DOHH2 (cell line): ENCODE data around the gene MRTFB.

Source experiments
- H3F3A ChIP-seq: fragments of 200-600 bp; sonication (generic), shearing (Covaris generic); 2 replicates; pipeline ENCODE4 v1.6.0; 2016; ENCODE audit warnings: antibody characterized with exemption, mild to moderate bottlenecking; ENCODE audit not compliant: control insufficient read depth, insufficient read depth
- H3K27ac ChIP-seq: fragments of 200-600 bp; sonication (generic); 2 replicates; pipeline ENCODE4 v1.5.1; 2014; ENCODE audit warnings: low read depth, mild to moderate bottlenecking, low read length, moderate library complexity
- H3K27me3 ChIP-seq: fragments of 200-600 bp; sonication (generic); 2 replicates; pipeline ENCODE4 v1.6.1; 2014; ENCODE audit warnings: mild to moderate bottlenecking, low read length, mixed read lengths; ENCODE audit not compliant: control insufficient read depth
- H3K36me3 ChIP-seq: fragments of 200-600 bp; sonication (generic); 2 replicates; pipeline ENCODE4 v1.6.1; 2014; ENCODE audit warnings: mild to moderate bottlenecking, low read length, moderate library complexity, mixed read lengths; ENCODE audit not compliant: control insufficient read depth
- H3K4me1 ChIP-seq: fragments of 200-600 bp; sonication (generic); 2 replicates; pipeline ENCODE4 v1.6.1; 2014; ENCODE audit warnings: mild to moderate bottlenecking, low read length, mixed read lengths; ENCODE audit not compliant: control insufficient read depth
- H3K4me2 ChIP-seq: fragments of 200-600 bp; sonication (generic); 2 replicates; pipeline ENCODE4 v1.6.0; 2014; ENCODE audit warnings: mild to moderate bottlenecking, low read length, moderate library complexity
- H3K4me3 ChIP-seq: fragments of 200-600 bp; sonication (generic); 2 replicates; pipeline ENCODE4 v1.5.1; 2014; ENCODE audit warnings: mild to moderate bottlenecking, low read length, mixed read lengths
- H3K79me2 ChIP-seq: fragments of 200-600 bp; sonication (generic); 2 replicates; pipeline ENCODE4 v1.6.1; 2014; ENCODE audit warnings: mild to moderate bottlenecking, low read length, mixed read lengths; ENCODE audit not compliant: control insufficient read depth
- H3K9me2 ChIP-seq: fragments of 200-600 bp; sonication (generic); replicated peaks from 2 replicates; pipeline ENCODE4 v1.6.1; 2014; ENCODE audit warnings: mild to moderate bottlenecking, low read length, mixed read lengths; ENCODE audit not compliant: control insufficient read depth
- H3K9me3 ChIP-seq: fragments of 200-600 bp; sonication (generic); 2 replicates; pipeline ENCODE4 v1.6.1; 2014; ENCODE audit warnings: antibody characterized with exemption, low read length, mixed read lengths; ENCODE audit not compliant: control insufficient read depth, insufficient read depth
- H4K20me1 ChIP-seq: fragments of 200-600 bp; sonication (generic); 2 replicates; pipeline ENCODE4 v1.6.0; 2014; ENCODE audit warnings: low read depth, mild to moderate bottlenecking, antibody characterized with exemption, low read length, moderate library complexity; ENCODE audit not compliant: control insufficient read depth, insufficient read depth
- CTCF ChIP-seq: fragments of 200-600 bp; sonication (generic); IDR thresholded peaks from one replicate; pipeline ENCODE4 v1.5.1; 2014; ENCODE audit warnings: antibody characterized with exemption, mild to moderate bottlenecking, low read depth, low read length; ENCODE audit not compliant: poor library complexity, severe bottlenecking
- EZH2phosphoT487 ChIP-seq: fragments of 200-600 bp; sonication (generic); IDR thresholded peaks from 2 replicates; pipeline ENCODE4 v1.6.1; 2017; ENCODE audit warnings: borderline replicate concordance, mild to moderate bottlenecking, antibody characterized with exemption, low read length, moderate library complexity, mixed read lengths

MRTFB gene

GRCh38 chr16:14278749-14279148, 207.6 kb downstream of the MRTFB start:
- Histone ChIP-seq H3K4me1 (peaks cover 12% of the 10 kb centered on the region), H3K79me2 (no peaks in the 10 kb centered on the region), H3K36me3 (no peaks in the 10 kb centered on the region), H3K4me3 (no peak overlapping the region), H3K9me2 (no peaks in the 10 kb centered on the region), H3K4me2 (no peak overlapping the region), H3K9me3 (0 out of 2 replicates have a peak, but pooled peaks cover 4% of the 10 kb centered on the region), H4K20me1 (no peaks in the 10 kb centered on the region), H3F3A (no peaks in the 10 kb centered on the region), H3K27ac (no peak overlapping the region), H3K27me3 (no peaks in the 10 kb centered on the region)
- no peak for TF ChIP-seq EZH2phosphoT487
- no peak for TF ChIP-seq CTCF

- Histone ChIP-seq H3K79me2 (no peaks in the 10 kb centered on the region), H3K27me3 (no peaks in the 10 kb centered on the region), H3K4me2 (no peak overlapping the region), H3F3A (no peaks in the 10 kb centered on the region), H3K4me1 (peaks cover 23% of the 10 kb centered on the region), H4K20me1 (no peaks in the 10 kb centered on the region), H3K36me3 (no peaks in the 10 kb centered on the region), H3K4me3 (no peak overlapping the region), H3K27ac (no peak overlapping the region), H3K9me3 (0 out of 2 replicates have a peak, but pooled peaks cover 4% of the 10 kb centered on the region), H3K9me2 (no peaks in the 10 kb centered on the region)
- TF ChIP-seq CTCF: no peak
- no peak for TF ChIP-seq EZH2phosphoT487
These were observed 209.4 kb downstream of the MRTFB start for GRCh38 chr16:14280541-14280940.

- Histone ChIP-seq H4K20me1 (no peaks in the 10 kb centered on the region), H3K36me3 (no peaks in the 10 kb centered on the region), H3K27me3 (no peaks in the 10 kb centered on the region), H3K9me3 (peaks cover under 1% of the 10 kb centered on the region; the same call in 1 of the 2 replicates), H3K4me2 (no peak overlapping the region), H3K79me2 (no peaks in the 10 kb centered on the region), H3K9me2 (no peaks in the 10 kb centered on the region), H3K27ac (no peak overlapping the region), H3K4me3 (no peak overlapping the region), H3F3A (no peaks in the 10 kb centered on the region), H3K4me1 (peaks cover 34% of the 10 kb centered on the region)
- TF ChIP-seq CTCF (no peak), EZH2phosphoT487 (no peak)
These were observed 212.7 kb downstream of the MRTFB start for GRCh38 chr16:14283786-14284185.

- TF ChIP-seq CTCF: no peak
- no peak for TF ChIP-seq EZH2phosphoT487
- no peak overlapping the region for H3K27ac ChIP-seq
- peak overlapping the region; percentile 76 for H3K4me3 ChIP-seq
- no peaks in the 10 kb centered on the region for H4K20me1 ChIP-seq
- peak overlapping the region; percentile 64 for H3K4me2 ChIP-seq
- peaks cover 6% of the 10 kb centered on the region for H3K9me3 ChIP-seq
- H3K79me2 ChIP-seq: no peaks in the 10 kb centered on the region
- no peaks in the 10 kb centered on the region for H3K36me3 ChIP-seq
- H3F3A ChIP-seq: no peaks in the 10 kb centered on the region
- peaks cover 34% of the 10 kb centered on the region for H3K4me1 ChIP-seq
- no peaks in the 10 kb centered on the region for H3K27me3 ChIP-seq
- H3K9me2 ChIP-seq: no peaks in the 10 kb centered on the region
These were observed 213.3 kb downstream of the MRTFB start for GRCh38 chr16:14284371-14284770.
